HepG2 (cell line): ENCODE results near the gene CHPF. TPM values are rescaled to one million over a fixed set of nuclear protein-coding genes. Genes with fewer than 3 reads are reported as not detected.

Experiments used
- FOXA1 ChIP-seq, 2 experiments: fragments of 450-650 bp in 1 of 2; sonication (generic) in 1 of 2; formaldehyde crosslinking in 1 of 2; IDR thresholded peaks; 2 replicates each; pipeline versions ENCODE4 v1.4.0 to v1.6.1; 2016 to 2020; ENCODE audit warnings: missing genetic modification reagents in 1 of 2
- GATAD2A ChIP-seq: IDR thresholded peaks from 2 replicates; pipeline ENCODE4 v1.6.1; 2016
- MYPOP ChIP-seq: sonication (generic); formaldehyde crosslinking; IDR thresholded peaks from 2 replicates; pipeline ENCODE4 v1.8.1; 2023; ENCODE audit warnings: mild to moderate bottlenecking, moderate library complexity, missing genetic modification reagents
- NFE2 ChIP-seq: sonication (generic); formaldehyde crosslinking; IDR thresholded peaks from 2 replicates; pipeline ENCODE4 v1.4.0; 2020; ENCODE audit warnings: missing genetic modification reagents
- TCF7 ChIP-seq: sonication (generic); IDR thresholded peaks from 2 replicates; pipeline ENCODE4 v1.6.1; 2016; ENCODE audit warnings: antibody characterized with exemption, low read depth
- ZNF280B ChIP-seq: sonication (generic); formaldehyde crosslinking; IDR thresholded peaks from 2 replicates; pipeline ENCODE4 v1.5.0; 2020; ENCODE audit warnings: missing genetic modification reagents, mild to moderate bottlenecking, borderline replicate concordance
- ZNF446 ChIP-seq: sonication (generic); formaldehyde crosslinking; IDR thresholded peaks from 2 replicates; pipeline ENCODE4 v1.5.0; 2020; ENCODE audit warnings: mild to moderate bottlenecking, missing genetic modification reagents
- ZNF670 ChIP-seq: sonication (generic); formaldehyde crosslinking; IDR thresholded peaks from 2 replicates; pipeline ENCODE4 v1.8.0; 2022; ENCODE audit warnings: mild to moderate bottlenecking, missing genetic modification reagents, borderline replicate concordance
- polyA plus RNA-seq, 8 experiments: library from polyadenylated mRNA; depleted of rRNA in 3 of 8; stranded (reverse) in 7 of 8; unstranded in 1 of 8; fragments of >200 nt; fragmentation: Illumina TruSeq in 4 of 8; extraction: Trizol in 4 of 8; gene quantifications; 2 replicates each; pipeline versions ENCODE4 v1.2.1 to v1.2.3, GENCODE V29; 2011 to 2016; ENCODE audit warnings: low read depth in 4 of 8, missing spikeins in 1 of 8, mixed read lengths in 1 of 8; ENCODE audit not compliant: insufficient read depth in 1 of 8
- total RNA-seq, 5 experiments: library from RNA; depleted of rRNA; stranded (reverse); fragments of >200 nt; fragmentation: Illumina TruSeq; extraction: Trizol; gene quantifications; 2 replicates each; pipeline ENCODE4 v1.2.3, GENCODE V29; 2016; ENCODE audit warnings: low read depth in 1 of 5
- TF ChIP-seq, protein P1 (sequence below): sonication (generic); formaldehyde crosslinking; IDR thresholded peaks from 2 replicates; pipeline ENCODE4 v1.5.0; 2020; ENCODE audit warnings: mild to moderate bottlenecking, missing genetic modification reagents, borderline replicate concordance
- TF ChIP-seq, protein P2 (sequence below): sonication (generic); formaldehyde crosslinking; IDR thresholded peaks from 2 replicates; pipeline ENCODE4 v1.4.0; 2020; ENCODE audit warnings: missing genetic modification reagents, mild to moderate bottlenecking, borderline replicate concordance
- TF ChIP-seq, protein P3 (sequence below): sonication (generic); formaldehyde crosslinking; IDR thresholded peaks from 2 replicates; pipeline ENCODE4 v1.4.0; 2020; ENCODE audit warnings: mild to moderate bottlenecking, low read depth, missing genetic modification reagents

The CHPF gene
- total and polyA plus RNA-seq, 2 of the 13 experiments (the other 11 are each of a cell fraction or from before 2014, with no cell fraction given): 79.6 to 111 TPM

DNA sequence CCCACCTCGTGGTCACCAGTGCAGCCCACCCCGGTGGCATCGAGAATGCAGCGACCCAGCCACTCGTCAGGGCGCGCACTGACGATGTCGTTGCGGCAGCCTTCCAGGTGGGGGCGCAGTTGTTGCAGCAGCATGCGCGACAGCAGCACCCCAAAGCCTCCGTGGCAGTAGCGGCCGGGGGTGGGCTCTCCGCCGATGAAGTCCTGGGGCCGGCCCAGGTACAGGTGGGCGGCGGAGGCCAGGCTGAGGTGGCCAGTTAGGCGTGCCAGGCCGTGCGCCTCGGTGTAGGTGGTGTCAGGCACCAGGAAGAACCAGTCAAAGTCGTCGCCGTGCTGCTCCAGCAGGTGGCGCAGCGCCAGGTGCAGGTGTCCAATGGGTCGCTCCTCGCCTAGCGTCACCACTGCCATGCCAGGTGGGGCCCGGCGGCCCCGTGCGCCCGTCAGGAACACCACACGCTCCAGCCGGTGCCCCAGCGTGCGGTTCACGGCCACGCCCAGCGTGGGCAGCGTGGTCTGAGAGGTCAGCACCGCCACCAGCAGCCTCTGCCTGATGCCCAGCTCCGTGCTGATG, 1.9 kb downstream of the CHPF start (continued):
- TF ChIP-seq GATAD2A (CRISPR knock-in tag) (peak; percentile 41), ZNF670 (CRISPR knock-in tag) (peak; percentile 93; the same call in 1 of the 2 replicates), FOXA1 (IDR thresholded peaks at IDR 0.05) (no peak), FOXA1 (CRISPR knock-in tag; IDR thresholded peaks at IDR 0.05) (no peak; the same call in 1 of the 2 replicates), ZNF280B (CRISPR knock-in tag) (peak; percentile 97), NFE2 (CRISPR knock-in tag) (no peak), ZNF446 (CRISPR knock-in tag) (peak; percentile 29; the same call in 1 of the 2 replicates), MYPOP (CRISPR knock-in tag) (peak; percentile 88), TCF7 (no peak)
- TF ChIP-seq, protein P1, sequence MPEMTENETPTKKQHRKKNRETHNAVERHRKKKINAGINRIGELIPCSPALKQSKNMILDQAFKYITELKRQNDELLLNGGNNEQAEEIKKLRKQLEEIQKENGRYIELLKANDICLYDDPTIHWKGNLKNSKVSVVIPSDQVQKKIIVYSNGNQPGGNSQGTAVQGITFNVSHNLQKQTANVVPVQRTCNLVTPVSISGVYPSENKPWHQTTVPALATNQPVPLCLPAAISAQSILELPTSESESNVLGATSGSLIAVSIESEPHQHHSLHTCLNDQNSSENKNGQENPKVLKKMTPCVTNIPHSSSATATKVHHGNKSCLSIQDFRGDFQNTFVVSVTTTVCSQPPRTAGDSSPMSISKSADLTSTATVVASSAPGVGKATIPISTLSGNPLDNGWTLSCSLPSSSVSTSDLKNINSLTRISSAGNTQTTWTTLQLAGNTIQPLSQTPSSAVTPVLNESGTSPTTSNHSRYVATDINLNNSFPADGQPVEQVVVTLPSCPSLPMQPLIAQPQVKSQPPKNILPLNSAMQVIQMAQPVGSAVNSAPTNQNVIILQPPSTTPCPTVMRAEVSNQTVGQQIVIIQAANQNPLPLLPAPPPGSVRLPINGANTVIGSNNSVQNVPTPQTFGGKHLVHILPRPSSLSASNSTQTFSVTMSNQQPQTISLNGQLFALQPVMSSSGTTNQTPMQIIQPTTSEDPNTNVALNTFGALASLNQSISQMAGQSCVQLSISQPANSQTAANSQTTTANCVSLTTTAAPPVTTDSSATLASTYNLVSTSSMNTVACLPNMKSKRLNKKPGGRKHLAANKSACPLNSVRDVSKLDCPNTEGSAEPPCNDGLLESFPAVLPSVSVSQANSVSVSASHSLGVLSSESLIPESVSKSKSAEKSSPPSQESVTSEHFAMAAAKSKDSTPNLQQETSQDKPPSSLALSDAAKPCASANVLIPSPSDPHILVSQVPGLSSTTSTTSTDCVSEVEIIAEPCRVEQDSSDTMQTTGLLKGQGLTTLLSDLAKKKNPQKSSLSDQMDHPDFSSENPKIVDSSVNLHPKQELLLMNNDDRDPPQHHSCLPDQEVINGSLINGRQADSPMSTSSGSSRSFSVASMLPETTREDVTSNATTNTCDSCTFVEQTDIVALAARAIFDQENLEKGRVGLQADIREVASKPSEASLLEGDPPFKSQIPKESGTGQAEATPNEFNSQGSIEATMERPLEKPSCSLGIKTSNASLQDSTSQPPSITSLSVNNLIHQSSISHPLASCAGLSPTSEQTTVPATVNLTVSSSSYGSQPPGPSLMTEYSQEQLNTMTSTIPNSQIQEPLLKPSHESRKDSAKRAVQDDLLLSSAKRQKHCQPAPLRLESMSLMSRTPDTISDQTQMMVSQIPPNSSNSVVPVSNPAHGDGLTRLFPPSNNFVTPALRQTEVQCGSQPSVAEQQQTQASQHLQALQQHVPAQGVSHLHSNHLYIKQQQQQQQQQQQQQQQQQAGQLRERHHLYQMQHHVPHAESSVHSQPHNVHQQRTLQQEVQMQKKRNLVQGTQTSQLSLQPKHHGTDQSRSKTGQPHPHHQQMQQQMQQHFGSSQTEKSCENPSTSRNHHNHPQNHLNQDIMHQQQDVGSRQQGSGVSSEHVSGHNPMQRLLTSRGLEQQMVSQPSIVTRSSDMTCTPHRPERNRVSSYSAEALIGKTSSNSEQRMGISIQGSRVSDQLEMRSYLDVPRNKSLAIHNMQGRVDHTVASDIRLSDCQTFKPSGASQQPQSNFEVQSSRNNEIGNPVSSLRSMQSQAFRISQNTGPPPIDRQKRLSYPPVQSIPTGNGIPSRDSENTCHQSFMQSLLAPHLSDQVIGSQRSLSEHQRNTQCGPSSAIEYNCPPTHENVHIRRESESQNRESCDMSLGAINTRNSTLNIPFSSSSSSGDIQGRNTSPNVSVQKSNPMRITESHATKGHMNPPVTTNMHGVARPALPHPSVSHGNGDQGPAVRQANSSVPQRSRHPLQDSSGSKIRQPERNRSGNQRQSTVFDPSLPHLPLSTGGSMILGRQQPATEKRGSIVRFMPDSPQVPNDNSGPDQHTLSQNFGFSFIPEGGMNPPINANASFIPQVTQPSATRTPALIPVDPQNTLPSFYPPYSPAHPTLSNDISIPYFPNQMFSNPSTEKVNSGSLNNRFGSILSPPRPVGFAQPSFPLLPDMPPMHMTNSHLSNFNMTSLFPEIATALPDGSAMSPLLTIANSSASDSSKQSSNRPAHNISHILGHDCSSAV: peak; percentile 92; the same call in 1 of the 2 replicates
- TF ChIP-seq, protein P2, sequence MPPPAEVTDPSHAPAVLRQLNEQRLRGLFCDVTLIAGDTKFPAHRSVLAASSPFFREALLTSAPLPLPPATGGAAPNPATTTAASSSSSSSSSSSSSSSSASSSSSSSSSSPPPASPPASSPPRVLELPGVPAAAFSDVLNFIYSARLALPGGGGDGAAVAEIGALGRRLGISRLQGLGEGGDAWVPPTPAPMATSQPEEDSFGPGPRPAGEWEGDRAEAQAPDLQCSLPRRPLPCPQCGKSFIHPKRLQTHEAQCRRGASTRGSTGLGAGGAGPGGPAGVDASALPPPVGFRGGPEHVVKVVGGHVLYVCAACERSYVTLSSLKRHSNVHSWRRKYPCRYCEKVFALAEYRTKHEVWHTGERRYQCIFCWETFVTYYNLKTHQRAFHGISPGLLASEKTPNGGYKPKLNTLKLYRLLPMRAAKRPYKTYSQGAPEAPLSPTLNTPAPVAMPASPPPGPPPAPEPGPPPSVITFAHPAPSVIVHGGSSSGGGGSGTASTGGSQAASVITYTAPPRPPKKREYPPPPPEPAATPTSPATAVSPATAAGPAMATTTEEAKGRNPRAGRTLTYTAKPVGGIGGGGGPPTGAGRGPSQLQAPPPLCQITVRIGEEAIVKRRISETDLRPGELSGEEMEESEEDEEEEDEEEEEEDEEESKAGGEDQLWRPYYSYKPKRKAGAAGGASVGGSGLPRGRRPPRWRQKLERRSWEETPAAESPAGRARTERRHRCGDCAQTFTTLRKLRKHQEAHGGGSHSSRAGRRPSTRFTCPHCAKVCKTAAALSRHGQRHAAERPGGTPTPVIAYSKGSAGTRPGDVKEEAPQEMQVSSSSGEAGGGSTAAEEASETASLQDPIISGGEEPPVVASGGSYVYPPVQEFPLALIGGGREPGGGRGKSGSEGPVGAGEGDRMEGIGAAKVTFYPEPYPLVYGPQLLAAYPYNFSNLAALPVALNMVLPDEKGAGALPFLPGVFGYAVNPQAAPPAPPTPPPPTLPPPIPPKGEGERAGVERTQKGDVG (CRISPR knock-in tag): peak; percentile 98
- TF ChIP-seq, protein P3, sequence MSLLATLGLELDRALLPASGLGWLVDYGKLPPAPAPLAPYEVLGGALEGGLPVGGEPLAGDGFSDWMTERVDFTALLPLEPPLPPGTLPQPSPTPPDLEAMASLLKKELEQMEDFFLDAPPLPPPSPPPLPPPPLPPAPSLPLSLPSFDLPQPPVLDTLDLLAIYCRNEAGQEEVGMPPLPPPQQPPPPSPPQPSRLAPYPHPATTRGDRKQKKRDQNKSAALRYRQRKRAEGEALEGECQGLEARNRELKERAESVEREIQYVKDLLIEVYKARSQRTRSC (CRISPR knock-in tag): peak; percentile 87; the same call in 1 of the 2 replicates
